ENCODE data around the gene TUBB1. TPM values are rescaled to one million over a fixed set of nuclear protein-coding genes. Genes with fewer than 3 reads are reported as not detected.

TUBB1 gene
- total RNA-seq, 6 experiments from 2014 or later: 0.06 to 1.5 (median 0.31) TPM; not detected in 1

DNA sequence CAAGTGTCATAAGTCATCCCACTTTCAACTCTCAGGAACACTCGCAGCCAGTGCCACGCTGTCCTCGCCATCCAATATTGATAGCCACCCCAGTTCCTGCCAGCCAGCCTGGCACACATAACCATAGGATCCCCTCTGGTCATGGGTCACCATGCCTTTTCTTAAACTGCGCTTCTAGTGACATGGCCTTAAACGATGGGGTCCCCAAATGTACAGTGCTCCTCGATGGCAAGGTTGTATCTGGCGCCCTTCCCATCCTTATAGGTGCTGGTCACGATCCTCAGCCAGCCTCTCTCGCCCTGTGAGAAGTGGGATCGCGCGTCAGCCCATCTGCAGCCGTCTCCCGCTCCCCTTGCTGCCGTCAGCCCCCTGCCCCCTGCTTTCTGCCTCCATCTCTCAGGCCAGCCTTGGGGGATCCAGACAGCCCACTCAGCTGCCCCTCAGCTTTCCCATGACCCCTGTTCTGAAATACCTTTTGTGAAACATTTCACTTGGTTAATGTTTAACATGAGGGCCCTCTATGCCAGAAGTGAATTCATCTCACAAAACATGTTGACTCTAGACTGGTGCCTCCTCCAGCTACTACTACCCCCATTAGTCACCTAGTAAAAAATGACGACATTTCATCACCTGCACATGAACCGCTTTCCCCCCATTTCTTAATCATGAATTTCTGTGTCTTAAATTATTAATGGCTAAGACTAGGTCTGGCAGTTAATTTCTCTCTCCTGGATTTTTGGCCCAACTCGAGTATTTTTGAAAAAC is 23.6 kb upstream of the TUBB1 start:
- Histone ChIP-seq H3K27me3 (no peaks in the 10 kb centered on the region), H3K36me3 (peaks cover 0 to 76% (median 23%) of the 10 kb centered on the region in 4 donors), H3K4me1 (peaks cover 0 to 51% (median 15%) of the 10 kb centered on the region in 4 donors), H3K4me3 (no peak overlapping the region), H3K9me3 (no peaks in the 10 kb centered on the region), H3K27ac (peak overlapping the region; percentile 71 to 89 (median 87))
- ATAC-seq (peak; percentile 69 to 80 (median 73)), DNase-seq (no peak)
- 42% methylated on average over 15 of the region's 18 CpGs for WGBS (ENCODE audit: insufficient coverage, low coverage, low lambda C conversion rate, missing lambda C conversion rate)
- no peak for TF ChIP-seq POLR2A (IDR thresholded peaks at IDR 0.05)
- TF ChIP-seq, protein P1, sequence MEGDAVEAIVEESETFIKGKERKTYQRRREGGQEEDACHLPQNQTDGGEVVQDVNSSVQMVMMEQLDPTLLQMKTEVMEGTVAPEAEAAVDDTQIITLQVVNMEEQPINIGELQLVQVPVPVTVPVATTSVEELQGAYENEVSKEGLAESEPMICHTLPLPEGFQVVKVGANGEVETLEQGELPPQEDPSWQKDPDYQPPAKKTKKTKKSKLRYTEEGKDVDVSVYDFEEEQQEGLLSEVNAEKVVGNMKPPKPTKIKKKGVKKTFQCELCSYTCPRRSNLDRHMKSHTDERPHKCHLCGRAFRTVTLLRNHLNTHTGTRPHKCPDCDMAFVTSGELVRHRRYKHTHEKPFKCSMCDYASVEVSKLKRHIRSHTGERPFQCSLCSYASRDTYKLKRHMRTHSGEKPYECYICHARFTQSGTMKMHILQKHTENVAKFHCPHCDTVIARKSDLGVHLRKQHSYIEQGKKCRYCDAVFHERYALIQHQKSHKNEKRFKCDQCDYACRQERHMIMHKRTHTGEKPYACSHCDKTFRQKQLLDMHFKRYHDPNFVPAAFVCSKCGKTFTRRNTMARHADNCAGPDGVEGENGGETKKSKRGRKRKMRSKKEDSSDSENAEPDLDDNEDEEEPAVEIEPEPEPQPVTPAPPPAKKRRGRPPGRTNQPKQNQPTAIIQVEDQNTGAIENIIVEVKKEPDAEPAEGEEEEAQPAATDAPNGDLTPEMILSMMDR (IDR thresholded peaks at IDR 0.05): no peak
- intact Hi-C loops (cut with DNase I): no loop called here

DNA sequence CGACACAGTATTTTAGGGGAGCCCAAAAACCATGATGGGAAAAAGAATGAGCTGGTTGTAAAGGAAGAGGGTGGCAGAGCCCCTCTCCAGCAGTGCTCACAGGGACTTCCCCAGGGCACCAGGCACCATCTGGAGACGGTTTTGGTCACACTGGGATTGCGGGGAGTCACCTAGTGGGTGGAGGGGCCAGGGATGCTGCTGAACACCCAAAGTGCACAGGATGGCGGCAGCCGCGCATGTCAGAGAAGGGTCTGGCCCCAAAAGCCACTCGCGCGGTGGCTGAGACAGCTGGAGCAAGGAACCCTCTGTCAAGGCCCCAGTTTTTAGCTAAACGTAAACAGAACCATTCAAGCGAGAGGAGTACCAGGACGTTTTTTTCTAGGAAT is 23.0 kb upstream of the TUBB1 start:
- DNase-seq (no peak), ATAC-seq (no peak)
- H3K9me3 ChIP-seq: no peaks in the 10 kb centered on the region
- no peak overlapping the region for H3K4me3 ChIP-seq
- H3K27me3 ChIP-seq: no peaks in the 10 kb centered on the region
- TF ChIP-seq, protein P1 (IDR thresholded peaks at IDR 0.05): no peak
- TF ChIP-seq POLR2A (IDR thresholded peaks at IDR 0.05): no peak
- H3K4me1 ChIP-seq: peaks cover 0 to 47% (median 15%) of the 10 kb centered on the region in 4 donors
- intact Hi-C loops (cut with DNase I): no loop called here
- WGBS (ENCODE audit: insufficient coverage, low coverage, low lambda C conversion rate, missing lambda C conversion rate): 64% methylated on average over 2 of the region's 12 CpGs
- H3K36me3 ChIP-seq: peaks cover 0 to 76% (median 22%) of the 10 kb centered on the region in 4 donors
- peak overlapping the region; percentile 71 to 89 (median 87) for H3K27ac ChIP-seq

DNA sequence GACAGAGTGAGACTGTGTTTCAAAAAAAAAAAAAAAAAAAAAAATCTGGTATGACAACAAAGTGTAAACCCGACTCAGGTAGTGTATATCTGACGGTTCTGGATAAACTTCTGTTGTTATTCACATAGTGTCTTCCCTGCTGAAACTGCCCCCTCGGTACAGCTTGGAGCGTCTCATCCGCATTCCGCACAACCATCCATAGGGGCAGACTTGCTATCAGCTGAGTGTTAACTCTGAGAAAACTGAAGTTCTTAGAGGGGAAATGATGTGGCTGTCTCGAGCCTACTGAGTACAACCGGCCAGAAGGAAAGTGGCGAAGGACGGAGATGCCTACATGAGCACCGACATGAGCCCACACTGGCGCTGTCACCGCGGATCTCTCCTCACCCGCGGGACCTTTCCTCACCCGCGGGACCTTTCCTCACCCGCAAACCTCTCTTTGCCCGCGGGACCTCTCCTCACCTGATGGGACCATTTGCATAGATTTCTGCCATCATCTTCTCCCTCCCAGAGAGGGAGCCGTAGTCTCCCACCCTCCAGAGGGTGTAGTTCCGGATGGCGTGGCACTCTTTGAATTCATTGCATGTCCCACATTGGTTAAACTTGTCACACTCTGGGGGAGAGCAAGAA is 22.0 kb upstream of the TUBB1 start:
- no peak for DNase-seq
- Histone ChIP-seq H3K27me3 (no peaks in the 10 kb centered on the region), H3K36me3 (peaks cover 0 to 82% (median 26%) of the 10 kb centered on the region in 4 donors), H3K4me1 (peaks cover 0 to 39% (median 15%) of the 10 kb centered on the region in 4 donors), H3K27ac (peak overlapping the region in 1 of 3 donors; percentile 87), H3K4me3 (no peak overlapping the region), H3K9me3 (no peaks in the 10 kb centered on the region)
- WGBS (ENCODE audit: insufficient coverage, low coverage, low lambda C conversion rate, missing lambda C conversion rate): 93% methylated on average over 22 of the region's 24 CpGs
- intact Hi-C loops (cut with DNase I): no loop called here
- TF ChIP-seq POLR2A (IDR thresholded peaks at IDR 0.05): no peak
- TF ChIP-seq, protein P1 (IDR thresholded peaks at IDR 0.05): no peak
- ATAC-seq: no peak

DNA sequence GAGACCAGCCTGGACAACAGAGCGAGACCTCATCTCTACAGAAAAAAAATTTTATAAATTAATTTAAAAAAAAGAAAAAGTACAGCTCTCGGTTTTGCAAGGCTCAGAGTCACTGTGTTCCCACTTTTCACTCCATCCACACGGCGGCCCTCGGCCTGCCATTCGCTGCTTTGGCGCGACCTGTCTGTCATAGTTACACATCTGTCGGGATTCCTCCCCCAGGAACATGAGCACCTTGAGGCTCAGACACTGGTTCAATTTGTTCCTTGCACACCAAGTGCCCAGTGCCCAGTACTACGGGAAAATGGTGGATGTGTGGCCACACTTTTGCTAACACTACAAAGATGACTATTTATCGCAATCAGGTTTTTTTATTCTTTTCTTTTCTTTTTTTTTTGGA is 20.6 kb upstream of the TUBB1 start:
- ATAC-seq: no peak
- Histone ChIP-seq H3K27ac (no peak overlapping the region), H3K9me3 (no peaks in the 10 kb centered on the region), H3K36me3 (peaks cover 0 to 90% (median 22%) of the 10 kb centered on the region in 4 donors), H3K4me1 (peaks cover 0 to 27% (median 11%) of the 10 kb centered on the region in 4 donors), H3K27me3 (no peaks in the 10 kb centered on the region), H3K4me3 (no peak overlapping the region)
- intact Hi-C loops (cut with DNase I): no loop called here
- TF ChIP-seq, protein P1 (IDR thresholded peaks at IDR 0.05): no peak
- no peak for TF ChIP-seq POLR2A (IDR thresholded peaks at IDR 0.05)
- DNase-seq: peak in 1 of 3 donors; percentile 37
- 100% methylated on average over 5 of the region's 11 CpGs for WGBS (ENCODE audit: insufficient coverage, low coverage, low lambda C conversion rate, missing lambda C conversion rate)
